Stimulated activated CD8-positive, alpha-beta memory T cell treated with anti-CD3 and anti-CD28 coated beads, Interleukin-12 subunit alpha, Interleukin-12 subunit beta, amount 100 ng/mL, for 24 hours (primary cell): Measurements from ENCODE around the gene RPS3.
"Not testable (repeated sequence)": the region's sequence is repeated elsewhere in the genome, so short reads cannot be mapped to it uniquely, and the experiment has no call there.

Source experiments
- DNase-seq: peaks from one replicate; pipeline ENCODE4 v3.0.0-alpha.2; 2020; ENCODE audit errors: extremely low read depth

Gene RPS3

DNA sequence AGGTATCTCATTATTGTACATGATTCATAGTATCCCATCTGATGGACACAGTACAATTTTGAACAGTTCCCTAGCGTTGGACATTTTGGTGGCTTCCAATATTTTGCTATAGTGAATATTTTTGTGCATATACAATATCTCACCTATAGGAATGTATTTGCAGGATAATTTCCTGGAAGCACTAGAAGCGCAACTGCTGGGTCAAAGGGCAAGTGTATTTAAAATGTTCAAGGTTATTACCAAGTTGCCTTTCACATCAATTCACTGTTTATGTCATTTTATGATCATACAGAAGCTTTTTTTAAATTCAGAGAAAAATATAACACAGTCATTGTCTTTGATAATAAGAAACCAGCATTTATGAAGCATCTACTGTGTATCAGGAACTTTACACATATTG, 19.1 kb upstream of the RPS3 start:
- no peak for DNase-seq

DNA sequence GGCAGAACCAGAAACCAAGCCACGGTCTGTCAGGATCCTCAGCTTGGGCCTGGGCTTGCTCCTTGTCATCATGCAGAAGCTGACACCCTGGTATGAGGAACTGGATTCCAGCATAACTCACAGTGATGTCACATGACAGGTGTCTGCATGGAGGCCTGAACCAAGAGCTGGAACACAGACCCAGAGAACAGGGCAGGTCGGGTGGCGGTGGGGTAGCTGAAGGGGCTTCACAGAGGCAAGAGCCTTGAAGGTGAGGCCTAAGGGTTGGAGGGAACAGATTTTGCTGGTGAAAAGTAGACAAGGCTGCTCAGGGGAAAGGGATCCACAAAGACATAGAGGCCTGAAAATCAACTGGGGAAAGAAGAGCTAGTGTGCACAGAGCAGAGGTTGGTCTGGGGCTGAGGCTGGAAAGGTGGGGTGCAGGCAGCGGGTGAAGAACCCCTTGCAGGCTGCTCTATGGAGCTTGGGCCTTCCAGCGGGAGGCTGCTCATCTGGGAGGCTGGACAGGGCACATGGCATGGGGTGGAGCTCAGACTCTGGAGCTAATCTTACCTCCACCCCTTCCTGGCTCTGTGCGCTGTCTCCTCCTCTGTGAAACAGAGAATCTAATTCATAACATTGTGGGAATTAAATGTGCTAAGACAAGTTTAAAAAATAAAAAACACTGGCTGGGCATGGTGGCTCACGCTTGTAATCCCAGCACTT, 18.4 kb upstream of the RPS3 start:
- no peak for DNase-seq

DNA sequence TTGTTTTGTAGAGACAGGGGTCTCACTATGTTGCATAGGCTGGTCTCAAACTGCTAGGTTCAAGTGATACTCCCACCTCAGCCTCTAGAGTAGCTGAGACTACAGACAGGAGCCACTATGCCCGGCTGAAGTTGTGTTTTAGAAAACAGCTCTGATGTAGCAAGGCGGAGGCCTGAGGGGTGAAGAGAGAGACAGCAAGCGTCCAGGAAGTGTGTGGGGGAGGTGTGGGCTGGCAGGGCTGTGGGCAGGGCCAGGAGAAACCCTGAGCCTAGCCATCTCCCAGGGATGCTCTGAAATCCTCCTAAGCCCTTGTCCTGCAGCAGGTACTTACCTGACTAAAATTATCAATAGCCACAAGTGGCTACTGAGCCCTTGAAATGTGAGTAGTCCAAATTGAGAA, 16.1 kb upstream of the RPS3 start:
- DNase-seq = no peak

DNA sequence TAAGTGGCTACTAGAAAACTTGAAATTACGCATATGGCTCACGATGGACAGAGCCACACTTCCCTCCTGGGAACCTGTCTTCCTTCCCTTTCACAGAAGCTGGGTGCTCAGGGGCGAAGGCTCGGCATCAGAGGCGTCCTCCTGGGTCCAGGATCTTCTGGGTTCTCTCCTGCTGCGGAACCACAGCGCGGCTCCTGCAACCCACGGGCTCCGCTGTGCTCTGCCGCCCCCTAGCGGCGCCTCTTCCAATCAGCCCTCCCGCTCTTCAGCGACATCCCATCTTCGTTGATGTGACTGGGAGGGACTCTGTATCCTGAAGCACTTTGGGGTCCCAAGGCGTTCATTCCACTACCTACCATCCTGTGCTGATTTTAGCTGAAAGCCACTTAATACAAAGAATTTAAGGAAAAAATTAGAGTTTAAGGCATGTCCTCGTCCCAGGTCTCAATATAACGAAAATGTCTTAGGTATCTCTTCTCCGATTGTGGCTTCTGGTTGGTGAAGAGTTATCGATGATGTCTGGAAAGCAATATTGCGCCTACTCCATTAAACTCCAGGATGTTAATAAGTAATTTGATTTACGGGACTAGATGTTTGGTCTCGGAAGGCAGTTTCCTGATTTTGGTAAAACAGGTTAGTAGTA, 14.8 kb upstream of the RPS3 start:
- DNase-seq = no peak

DNA sequence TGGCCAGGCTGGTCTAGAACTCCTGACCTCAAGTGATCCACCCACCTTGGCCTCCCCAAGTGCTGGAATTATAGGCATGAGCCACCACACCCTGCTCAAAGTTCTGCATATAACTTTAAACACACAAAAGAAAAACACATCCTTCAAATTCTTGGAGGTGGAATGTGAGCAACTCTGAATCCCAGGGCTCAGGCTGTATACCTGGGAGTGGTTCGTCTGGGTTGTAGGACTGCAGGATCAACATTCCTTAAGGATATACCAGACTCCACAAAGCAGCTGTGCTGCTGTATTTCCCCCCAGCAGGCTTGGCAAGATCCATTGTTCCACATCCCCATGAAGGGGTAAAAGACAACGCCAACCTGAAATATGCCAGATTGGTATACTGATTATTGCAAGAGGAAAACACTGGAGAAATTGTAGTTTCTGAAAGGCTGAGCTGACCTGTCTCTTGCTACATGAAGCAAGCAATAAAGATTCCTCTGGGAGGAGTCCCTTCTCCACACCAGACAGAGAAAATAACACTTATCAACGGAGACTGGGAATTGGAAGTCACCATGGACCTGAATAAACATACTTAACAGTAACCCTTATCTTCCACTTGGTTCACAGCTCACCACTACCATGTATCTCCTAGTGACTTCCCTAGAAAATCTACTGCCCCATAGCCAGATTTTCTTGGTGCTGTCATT, 12.2 kb upstream of the RPS3 start:
- DNase-seq = no peak

DNA sequence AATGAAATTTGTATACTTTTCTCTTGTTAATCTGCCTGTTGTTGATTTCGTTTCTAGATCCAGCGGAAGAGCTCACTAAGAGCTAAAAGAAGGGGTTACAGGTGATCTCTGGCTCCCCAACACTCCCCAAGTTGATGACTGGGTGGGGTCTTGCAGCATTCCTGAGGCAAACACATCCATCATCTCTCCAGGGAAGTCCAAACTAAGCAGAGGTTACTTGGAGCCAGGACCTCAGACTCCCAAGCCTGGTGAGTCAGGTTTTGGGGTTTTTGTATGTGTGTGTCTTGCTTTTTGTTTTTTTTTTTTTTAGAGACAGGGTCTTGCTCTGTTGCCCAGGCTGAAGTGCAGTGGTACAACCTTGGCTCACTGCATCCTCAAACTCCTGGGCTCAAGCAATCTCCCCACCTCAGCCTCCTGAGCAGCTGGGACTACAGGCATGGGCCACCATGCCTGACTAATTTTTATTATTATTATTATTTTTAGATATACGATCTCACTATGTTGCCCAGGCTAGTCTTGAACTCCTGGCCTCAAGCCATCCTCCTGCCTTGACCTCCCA, 11.5 kb upstream of the RPS3 start:
- no peak for DNase-seq

DNA sequence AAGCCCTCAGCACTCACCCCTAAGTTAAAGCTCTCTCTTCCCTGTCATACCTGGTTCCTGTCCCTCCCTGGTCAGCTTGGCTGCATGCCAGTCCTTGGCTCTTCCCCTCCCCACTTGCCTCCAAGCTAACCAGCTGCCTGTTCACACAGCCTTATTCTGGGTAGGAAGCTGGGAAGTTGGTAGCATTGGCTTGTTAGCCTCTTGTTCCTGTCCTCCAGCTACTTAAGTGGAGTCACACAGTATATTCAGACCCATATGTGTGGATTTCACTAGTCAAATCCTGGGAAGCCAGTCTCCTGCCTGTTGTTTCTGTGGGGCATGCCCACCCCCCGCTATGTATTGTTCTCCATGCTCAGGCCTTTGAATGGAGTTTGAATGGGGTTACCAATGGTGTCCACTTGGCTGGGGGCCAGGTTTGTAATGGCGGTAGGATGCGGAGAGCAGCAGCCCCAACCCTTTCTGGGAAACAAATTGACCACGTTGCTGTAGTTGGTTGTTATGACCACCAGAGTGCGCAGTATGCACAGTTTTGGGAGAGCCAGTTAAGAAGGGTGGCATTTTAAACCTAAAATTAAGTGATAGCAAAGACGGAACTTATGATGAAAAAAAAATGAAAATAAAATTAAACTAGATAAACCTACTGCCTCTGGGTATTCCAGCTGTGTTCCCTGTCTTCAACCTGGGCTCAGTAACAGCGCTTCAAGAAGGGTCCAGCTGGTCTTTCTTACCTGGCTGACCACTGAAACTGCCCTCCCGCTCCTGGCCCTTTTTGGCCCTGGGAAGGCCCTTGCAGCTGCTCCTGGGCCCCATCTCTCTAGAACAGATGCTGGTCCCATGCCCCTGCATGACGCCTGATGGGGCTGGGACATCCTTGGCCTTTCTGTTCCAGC, 10.7 kb upstream of the RPS3 start:
- no peak for DNase-seq

DNA sequence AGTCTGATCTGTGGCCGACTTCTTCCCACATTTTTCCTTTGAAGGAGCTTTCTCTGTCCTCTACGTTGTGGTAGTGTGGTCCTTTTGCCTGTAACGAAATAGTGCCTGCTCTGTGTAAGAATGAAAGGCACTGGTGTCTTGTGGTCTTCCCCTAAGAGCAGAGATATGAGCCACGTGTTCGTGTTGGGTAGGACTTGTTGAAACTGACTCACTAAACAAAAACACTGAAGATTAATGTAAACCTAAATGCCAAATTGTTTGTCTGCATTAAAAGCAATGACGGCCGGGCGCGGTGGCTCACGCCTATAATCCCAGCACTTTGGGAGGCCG, 10.1 kb upstream of the RPS3 start:
- DNase-seq = no peak

DNA sequence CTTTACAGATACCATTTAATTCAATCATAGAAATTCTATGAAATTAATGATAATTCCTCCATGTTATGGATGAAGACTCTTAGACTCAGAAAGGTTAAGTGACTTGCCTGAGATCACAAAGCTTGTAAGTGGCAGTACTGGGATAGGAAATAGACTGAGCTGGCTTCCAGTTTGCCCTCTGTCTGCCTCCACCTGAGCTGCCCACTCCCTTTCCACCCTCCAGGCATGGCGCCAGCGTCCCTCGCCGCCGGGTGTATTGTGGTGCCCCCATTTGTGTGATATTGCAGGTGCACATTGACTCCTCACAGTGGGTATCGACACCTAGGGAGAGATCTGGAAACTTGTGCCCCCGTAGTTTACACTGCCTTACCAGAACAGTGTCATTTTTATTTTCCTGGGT, 9.4 kb upstream of the RPS3 start:
- DNase-seq = no peak

DNA sequence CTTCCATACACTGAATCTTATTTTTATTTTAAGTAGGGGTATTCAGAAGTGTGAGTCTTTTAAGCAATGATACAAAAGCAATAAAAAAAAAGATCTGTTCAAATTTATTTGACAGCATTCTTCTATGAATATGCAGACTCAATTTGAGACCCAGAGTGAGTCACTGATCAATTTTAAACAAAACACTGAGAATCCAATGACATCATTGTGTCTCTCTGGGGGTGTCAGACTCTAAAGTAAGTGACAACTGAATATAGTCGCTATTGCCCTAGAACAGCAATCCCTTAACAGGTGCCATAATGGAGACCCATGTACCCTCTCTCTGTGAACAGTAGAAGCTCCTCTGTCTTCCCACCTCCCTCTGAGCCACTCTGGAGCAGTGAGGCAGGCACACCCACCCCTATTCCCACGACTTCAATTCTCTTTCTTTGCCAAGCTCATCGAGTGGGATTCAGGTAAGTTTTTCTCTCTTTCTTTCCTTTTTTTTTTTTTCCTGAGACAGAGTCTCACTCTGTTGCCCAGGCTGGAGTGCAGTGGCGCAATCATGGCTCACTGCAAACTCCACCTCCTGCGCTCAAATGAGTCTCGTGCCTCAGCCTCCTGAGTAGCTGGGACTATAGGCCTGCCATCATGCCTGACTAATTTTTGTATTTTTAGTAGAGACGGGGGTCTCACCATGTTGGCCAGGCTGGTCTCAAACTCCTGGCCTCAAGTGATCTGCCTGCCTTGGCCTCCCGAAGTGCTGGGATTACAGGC, 5.1 kb upstream of the RPS3 start:
- DNase-seq = no peak

DNA sequence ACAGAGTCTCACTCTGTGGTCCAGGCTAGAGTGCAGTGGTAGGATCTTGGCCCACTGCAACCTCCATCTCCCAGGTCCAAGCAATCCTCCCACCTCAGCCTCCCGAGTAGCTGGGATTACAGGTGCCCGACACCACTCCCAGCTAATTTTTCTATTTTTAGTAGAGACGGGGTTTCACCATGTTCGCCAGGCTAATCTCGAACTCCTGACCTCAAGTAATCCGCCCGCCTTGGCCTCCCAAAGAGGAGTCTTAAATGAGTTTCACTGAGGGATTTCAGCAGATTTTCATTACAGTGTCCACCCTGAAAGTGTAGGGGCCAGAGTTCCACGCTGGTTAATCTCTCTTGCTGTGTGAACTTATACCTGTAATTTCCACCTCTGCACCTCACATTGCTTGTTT, 412 bp upstream of the RPS3 start:
- DNase-seq = no peak

DNA sequence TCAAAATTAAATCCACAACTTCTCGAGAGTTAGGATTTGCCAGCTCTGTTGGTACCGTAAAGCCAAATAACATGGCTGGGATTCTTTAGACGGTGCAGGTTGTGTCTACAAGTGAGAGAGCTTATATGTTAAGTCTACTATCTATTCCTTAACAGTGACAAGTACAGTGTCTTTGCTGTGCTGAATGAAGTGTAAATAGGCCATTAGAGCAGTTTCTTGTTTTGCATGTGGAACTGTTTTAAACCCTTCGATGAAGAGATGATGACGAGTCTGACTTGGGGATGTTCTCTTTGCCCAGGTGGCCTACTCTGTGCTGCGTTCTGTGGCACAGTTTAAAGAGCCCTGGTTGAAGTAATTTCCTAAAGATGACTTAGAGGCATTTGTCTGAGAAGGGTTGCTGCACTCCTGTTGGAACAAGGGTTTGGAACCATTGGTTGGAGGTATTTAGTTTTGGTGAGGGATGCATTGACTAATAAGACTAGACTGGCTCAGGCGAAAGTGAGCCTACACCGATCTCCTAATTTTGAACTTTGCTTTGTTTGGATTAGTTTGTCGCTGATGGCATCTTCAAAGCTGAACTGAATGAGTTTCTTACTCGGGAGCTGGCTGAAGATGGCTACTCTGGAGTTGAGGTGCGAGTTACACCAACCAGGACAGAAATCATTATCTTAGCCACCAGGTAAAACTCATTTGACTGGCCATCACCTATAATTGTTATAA, 988 bp downstream of the RPS3 start:
- DNase-seq = no peak

DNA sequence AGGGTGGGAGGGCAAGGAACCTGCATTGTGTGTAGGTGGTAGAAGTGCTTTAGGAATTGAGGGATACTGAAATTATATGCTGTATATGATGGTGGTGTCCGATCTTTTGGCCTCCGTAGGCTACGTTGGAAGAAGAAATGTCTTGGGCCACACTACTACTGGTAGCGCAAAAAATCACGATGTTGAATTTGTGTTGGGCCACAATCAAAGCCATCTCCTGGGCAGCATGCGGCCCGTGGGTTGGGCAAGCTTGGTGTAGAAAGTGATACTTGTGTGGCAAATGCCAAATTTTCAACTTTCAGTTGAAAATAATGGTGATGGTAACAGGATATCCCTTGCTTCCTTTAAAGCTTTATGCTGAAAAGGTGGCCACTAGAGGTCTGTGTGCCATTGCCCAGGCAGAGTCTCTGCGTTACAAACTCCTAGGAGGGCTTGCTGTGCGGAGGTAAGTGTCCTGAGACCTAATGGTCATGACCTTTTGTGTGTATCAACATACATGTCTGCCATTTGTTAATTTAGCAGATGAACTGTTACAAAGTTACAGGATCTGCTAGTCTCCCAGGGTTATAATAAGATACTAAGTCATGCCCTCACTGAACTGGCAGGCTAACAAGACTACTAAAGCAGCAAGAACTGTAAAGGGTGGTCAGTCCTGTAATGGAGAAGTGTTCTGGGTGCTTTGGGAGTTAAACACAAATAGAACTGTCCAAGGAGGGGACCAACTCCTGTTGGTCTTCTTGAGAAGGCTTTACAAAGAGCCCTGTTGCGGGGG, 2.9 kb downstream of the RPS3 start:
- DNase-seq = no peak

DNA sequence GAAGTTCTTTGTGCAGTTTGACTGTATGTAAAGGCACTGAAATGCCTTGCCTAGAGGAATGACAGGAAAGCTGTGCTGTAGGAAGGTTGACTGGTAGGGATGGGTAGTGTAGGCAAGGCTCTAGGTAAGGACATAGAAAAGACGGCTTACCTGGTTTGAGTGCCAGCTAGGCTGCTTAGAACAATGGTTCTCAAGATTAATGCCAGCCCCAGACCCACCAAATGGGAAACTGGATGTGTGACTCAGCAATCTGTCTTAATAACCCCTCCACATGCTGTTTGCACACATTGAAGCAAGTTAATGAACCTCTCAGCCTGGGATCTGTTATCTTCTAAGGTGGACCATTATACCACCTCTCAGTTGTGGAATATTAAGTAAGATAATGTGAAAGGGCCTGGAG, 3.7 kb downstream of the RPS3 start:
- DNase-seq = no peak

DNA sequence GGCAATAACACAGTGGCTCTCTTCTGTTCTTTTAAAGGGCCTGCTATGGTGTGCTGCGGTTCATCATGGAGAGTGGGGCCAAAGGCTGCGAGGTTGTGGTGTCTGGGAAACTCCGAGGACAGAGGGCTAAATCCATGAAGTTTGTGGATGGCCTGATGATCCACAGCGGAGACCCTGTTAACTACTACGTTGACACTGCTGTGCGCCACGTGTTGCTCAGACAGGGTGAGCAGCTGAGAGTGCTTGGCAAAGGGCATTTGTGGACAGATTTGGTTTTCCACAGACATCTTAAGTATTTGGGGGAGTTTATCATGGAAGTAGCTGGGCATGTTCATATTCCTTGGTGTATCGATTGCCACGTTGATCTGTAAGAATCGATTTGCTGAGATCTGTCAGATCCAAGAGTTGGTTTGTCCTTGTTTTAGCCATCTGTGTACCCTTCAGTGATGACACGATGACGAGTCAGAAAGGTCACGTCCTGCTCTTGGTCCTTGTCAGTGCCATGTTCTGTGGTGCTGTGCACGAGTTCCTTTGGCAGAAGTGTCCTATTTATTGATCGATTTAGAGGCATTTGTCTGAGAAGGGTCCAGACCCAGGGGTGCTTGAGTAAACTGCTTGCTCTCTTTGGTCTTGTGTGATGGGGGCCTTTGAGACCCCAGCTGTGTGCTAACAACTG, 4.8 kb downstream of the RPS3 start:
- no peak for DNase-seq

DNA sequence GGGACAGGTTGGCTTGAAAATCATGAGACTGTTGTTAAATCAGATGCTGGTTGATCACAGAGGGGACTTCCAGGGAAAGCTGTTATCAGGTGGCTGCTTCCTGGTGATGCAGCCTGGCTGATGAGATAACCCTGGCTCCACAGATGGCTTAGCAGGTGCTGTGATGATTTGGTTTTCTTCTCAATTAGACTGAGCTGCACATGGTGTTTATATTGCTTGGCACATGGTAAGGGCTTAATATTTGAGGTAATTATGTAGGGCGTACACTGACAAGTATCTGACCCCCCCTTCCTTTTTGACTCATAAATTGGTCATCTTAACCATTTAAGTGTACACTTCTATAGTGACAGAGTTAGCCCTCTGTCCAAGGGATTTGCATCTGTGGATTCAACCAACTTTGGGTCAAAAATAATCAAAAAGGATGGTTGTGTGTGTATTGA, 7.0 kb downstream of the RPS3 start:
- no peak for DNase-seq

DNA sequence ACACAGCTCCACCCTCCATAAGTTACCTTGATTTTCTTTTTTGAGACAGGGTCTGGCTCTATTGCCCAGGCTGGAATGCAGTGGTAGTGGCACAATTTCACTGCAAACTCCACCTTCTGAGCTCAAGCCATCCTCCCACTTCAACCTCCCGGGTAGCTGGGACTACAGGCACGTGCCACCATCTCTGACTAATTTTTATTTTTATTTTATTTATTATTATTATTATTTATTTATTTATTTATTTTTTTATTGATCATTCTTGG, 9.6 kb downstream of the RPS3 start:
- DNase-seq = no peak

DNA sequence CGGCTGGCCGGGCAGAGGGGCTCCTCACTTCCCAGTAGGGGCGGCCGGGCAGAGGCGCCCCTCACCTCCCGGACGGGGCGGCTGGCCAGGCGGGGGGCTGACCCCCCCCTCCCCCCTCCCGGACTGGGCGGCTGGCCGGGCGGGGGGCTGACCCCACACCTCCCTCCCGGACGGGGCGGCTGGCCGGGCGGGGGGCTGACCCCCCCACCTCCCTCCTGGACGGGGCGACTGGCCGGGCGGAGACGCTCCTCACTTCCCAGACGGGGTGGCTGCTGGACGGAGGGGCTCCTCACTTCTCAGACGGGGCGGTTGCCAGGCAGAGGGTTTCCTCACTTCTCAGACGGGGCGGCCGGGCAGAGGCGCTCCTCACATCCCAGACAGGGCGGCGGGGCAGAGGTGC, 10.7 kb downstream of the RPS3 start:
- not testable (repeated sequence) for DNase-seq

DNA sequence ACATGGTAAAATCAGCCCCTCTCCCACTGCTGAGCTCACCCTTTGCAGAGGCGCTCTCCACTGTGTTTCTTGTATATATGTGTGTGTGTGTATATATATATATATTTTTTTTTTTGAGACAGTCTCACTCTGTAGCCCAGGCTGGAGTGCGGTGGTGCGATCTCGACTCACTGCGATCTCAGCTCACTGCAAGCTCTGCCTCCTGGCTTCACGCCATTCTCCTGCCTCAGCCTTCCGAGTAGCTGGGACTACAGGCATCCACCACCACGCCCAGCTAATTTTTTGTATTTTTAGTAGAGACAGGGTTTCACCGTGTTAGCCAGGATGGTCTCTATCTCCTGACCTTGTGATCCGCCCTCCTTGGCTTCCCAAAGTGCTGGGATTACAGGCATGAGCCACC, 13.8 kb downstream of the RPS3 start:
- DNase-seq = not testable (repeated sequence)

DNA sequence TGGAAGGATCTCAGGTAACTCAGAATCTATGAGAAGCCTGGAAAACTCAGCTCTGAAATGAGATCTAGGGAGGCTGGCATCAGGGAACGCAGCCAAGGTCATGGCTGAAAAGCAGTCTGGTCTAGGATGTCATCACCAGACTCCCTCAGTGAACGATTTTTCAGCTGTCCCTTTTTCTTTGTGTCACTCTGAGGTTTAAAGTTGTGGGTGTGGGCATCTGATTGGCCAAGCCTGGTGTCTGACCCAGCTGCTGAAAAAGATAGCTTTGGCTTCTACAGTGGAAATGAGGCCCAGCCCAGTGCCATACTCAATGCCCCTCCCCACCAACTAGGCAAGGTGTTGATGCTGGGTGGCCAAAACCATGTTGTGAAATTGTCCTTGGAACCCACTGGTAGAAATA, 14.5 kb downstream of the RPS3 start:
- no peak for DNase-seq
